HG02970 (cell line): ENCODE data around the gene TBC1D3B.
"Not testable (repeated sequence)": the region's sequence is repeated elsewhere in the genome, so short reads cannot be mapped to it uniquely, and the experiment has no call there.

Source experiments
- ATAC-seq: cut with Tn5 transposase; IDR thresholded peaks from one replicate; pipeline ENCODE4 v1.9.1; 2021; ENCODE audit warnings: mild to moderate bottlenecking, moderate library complexity, moderate number of reproducible peaks; ENCODE audit not compliant: unreplicated experiment, low FRiP score

Gene TBC1D3B

DNA sequence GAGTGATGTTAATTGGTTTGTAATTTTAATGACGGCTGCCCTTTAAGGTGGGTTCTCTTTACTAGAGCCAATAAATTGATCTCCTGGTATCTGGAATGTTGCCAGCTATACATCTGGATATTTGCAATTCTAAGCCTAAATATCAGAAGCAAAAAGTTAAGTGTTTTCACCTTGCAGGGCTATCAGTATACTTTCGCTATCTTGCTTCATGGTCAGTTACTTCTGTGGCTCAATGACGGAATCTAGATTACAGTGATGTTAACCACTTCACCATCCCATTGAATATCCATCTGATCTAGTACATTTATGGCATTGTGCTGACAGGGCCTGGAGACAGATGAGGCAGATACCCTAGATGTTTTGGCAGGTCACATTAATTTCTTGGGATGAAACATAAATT lies 44.5 kb downstream of the TBC1D3B start:
- ATAC-seq = no peak

DNA sequence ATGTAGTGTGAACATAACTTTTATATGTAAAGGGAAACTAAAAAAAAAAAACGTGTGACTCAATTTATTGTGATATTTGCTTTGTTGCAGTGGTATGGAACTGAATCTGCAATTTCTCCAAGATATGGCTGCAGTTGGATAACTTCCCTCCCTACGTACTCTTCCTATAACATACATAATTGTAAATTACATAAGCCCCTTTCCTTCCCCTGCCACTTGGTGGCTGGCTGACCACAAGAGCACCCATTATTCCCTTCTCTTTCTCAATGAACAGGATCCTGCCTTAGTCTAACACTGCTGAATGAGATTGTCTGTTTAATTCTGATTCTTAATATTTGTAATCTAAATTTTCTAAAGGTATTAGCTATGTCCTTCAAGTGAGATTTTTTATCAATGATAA lies 45.0 kb downstream of the TBC1D3B start:
- ATAC-seq = no peak

DNA sequence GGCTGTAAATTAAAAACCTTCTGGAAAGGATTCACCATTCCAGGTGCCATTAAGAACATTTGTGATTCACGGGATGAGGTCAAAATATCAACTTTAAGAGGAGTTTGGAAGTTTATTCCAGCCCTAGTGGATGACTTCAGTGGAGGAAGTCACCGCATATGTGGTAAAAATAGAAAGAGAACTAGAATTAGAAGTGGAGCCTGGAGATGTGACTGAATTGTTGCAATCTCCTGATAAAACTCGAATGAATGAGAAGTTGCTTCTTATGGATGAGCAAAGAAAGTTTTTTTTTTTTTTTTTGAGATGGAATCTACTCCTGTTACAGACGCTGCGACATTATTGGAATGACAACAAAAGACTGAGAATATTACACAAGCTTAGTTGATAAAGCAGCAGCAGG lies 46.1 kb downstream of the TBC1D3B start:
- ATAC-seq = no peak

DNA sequence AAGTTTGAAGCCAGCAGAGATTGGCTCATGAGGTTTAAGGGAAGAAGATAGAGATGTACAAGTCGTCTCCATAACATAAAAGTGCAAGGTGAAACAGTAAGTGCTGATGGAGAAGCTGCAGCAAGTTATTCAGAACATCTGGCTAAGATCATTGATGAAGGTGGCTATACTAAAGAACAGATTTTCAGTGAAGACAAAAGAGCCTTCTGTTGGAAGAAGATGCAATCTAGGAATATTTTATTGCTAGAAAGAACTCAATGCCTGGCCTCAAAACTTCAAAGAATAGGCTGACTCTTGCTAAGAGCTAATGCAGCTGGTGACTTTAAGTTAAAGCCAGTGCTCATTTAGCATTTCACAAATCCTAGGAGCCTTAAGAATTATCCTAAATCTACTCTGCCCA lies 46.8 kb downstream of the TBC1D3B start:
- no peak for ATAC-seq

DNA sequence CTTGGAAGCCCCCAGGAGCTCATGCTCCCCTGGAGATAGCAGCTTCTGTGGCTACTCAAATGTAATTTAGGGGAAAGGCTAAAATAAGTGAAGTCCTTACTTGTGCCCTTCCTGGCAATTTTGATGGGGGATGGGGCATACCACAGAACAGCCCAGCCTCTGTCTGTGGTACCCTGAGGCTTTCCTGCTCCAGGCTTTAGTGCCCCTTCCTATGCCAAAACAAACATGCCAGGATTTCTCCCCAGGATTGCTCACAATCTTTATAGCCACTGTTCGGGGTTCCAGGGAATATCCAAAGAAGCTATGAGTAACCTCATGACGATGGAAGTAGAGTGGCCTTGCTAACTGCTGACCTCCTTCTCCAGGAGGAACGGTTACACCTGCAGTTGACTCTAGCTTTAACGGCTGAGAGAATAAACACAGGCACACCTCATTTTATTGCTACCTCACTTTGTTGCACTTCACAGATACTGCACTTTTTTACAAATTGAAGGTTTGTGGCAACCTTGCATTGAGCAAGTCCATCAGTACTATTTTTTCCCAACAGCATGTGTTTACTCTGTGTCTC lies 47.9 kb downstream of the TBC1D3B start:
- no peak for ATAC-seq

DNA sequence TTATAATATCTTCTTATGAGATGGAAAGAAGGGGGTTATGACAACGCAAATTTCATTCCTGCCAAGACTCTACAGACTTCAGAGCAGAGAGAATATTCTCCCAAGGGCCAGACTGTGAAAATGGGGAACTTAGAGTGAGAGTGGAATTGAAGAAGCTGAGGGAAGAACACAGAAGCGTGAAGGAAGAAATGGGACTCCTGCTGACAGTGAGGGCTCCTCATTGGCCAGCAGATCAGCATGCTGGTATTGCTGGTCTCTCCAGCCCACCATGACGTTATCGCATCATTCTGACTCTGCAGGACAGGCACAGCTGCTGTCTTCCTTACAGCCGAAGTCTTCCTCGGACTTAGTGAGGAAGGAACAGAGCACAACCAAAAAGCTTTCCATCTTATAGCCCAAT lies 48.5 kb downstream of the TBC1D3B start:
- ATAC-seq = no peak

DNA sequence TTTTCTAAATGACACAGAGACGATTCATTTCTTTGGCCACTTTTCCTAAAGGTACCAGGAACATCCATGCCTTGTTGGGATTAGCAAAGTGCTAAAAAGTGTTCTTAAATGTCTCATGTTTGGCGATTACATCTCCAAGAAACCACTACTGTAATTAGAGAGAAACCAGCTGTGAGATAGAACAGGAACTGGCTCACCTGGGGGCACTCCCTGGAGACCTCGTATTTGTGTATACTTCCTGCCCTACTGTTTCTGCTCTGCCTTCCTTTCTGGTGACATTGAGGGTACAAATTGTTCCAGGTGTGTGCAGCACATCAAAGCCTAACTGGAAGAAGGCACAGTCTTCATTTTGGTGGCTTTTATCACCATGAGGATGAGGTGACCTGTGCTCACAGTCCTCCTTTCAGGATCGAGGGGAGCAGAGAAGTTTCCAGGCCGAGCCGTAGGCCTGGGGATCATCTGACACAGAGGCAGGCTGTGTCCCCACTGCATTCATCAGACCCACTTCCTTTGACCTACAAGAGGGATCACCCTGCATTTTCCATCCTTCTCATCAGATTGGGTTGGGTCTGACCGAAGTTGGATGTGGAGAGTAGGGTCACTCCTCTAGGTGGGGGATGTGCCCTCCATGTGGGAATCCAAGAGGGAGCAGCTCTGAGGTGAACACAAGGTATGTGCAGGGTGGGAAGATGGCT lies 49.1 kb downstream of the TBC1D3B start:
- ATAC-seq = no peak

DNA sequence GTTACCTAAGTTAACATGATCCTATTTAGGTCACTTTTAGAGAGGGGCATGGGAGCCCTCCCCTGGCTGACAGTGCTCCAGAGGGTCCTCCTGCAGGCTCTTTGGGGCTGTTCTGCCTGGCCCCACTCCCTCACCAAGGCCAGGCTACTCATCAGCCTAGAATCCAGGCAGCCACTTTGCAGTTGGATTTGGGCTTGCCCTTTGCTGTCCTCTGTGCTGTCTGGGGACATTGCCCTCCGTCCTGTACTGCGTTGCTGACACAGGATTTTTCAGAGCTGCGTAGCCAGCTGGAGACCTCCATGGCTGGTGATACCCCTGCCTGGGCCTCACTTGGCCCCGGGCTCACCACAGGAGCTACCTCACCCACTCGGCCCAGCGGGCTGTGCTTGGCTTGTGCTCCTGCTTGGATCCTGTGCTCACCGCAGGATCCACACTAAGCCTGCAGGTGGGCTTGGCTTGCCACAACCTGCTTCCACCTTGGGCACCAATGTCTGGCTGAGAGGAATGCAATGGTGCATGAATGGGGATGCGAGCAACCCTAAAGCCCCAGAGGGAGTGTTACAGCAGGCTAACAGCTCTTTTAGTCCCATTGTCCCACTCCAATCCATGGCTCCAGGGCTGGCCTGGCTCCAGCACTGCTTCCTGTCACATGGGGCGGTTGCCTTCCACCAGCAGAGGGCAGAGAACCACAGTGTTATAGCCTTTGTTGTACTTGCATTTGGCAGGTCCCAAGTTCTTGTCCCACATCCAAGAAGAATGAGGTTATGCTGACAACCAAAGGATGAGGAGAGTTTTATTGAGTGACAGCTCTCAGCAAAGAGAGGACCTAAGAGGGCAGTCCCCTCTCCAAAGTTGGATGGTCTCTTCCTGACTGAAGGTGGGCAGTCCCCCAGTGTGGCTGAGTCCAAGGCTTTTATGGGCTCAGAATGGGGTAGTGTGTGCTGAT lies 51.3 kb downstream of the TBC1D3B start:
- ATAC-seq = no peak

DNA sequence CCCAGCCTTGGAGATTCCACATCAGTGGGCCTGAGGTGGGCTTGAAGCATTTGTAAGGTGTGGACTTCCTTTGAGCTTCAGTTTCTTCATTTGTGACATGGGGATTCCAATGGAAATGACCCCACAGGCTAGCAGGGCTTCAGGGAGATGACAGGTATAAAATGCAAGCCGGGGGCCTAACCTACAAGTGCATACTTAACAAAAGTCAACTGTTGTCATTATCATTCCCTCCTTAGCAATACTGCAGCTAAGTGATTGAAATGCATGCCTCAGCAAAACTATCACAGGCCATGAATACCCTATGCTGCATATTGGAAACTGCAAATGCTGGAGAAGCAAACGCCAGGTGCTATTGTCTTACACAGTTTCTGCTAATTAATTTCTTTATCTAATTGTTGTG lies 53.0 kb downstream of the TBC1D3B start:
- no peak for ATAC-seq

DNA sequence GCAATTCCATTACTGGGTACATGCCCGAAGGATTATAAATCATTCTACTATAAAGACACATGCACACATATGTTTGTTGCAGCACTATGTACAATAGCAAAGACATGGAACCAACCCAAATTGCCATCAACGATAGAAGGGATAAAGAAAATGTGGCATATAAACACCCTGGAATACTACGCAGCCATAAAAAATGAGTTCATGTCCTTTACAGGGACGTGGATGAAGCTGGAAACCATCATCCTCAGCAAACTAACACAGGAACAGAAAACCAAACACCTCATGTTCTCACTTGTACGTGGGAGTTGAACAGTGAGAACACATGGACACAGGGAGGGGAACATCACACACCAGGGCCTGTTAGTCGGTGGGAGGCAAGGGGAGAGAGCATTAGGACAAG lies 55.3 kb downstream of the TBC1D3B start:
- ATAC-seq = not testable (repeated sequence)

DNA sequence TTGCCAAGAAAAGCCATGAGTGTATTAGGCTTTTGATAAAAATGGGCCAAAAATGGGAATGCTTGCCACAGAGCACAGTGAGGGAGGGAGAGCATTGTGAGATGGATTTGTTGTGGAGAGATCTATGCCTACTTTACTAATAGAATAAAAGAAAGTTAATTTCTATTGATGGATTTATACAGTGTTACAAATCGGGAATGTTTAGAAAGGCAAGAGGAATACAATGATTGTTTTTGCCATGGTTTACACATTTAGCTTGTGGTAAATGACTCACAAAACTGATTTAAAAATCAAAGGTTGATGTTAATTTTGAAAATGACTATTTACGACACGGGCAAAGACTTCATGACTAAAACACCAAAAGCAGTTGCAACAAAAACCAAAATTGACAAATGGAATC lies 56.2 kb downstream of the TBC1D3B start:
- no peak for ATAC-seq

DNA sequence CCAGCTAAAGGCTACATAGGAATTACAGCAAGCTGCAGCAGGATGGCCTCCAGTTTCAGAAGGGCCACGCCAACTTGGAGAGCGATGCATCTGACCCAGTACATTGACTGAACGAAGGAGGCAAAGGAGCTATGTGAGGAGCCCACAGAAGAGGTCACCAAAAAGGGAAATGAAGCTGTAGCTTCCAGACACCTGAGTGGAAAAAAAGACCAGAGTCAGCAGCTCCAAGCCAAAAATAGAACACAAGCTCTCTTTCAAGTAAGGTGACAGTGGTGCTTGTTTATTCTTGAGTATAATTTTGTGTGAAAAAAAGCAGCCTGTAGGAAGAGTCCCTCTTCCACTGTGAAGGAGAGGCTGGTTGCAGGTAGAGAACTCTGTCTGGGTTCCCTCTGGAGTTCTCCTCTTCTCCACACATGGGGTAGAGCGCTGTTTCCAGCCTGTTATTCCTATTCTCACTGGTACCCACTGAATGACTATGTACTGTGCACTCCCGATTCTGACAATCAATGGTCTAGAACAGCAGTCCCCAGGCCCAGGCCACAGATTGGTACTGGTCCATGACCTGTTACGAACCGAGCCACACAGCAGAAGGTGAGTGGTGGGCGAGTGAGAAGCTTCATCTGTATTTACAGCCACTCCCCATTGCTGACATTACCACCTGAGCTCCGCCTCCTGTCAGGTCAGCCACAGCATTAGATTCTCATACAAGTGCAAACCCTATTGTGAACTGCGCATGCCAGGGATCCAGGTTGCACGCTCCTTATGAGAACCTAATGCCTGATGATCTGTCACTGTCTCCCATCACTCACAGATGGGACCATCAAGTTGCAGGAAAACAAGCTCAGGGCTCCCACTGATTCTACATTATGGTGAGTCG lies 57.7 kb downstream of the TBC1D3B start:
- no peak for ATAC-seq

DNA sequence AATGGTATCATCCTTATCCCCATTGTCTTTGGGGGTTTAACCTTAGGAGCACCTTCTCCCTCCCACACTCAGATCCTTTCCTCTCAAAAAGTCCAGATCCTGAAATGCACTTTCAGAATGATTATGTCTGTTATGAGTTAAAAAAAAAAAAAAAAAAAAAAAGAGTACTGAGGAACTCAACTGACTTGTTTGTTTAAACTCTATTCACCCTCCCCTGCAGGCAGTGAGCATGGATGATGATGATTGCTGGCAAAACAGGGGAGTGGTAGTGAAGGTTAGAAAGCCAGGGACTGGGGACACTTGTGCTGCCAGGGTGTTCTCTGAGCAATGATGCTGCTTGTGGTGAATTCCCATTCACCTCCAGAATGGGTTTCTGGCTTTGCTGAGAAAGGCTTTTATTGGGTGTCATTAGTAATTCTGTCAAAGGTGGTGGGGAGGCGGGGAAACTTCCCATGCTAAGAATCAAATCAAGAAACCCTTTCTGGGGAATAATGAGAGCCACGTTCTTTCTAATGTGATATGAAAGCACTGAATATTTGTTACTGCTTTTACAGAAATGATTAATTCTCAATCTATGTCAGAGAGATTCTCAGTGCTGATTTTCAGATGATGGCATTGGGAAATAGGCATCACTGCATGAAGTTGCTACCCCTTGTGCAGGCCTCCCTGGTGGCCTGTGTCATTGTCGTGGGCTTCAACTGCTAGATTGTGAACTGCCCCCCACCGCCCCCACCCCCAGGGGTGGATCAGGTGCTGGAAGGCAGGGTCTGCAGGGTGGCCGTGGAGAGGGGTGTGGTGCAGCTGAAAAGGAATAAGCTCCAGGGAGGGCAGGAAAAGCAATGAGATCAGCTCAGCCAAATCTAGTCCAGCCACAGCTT lies 58.7 kb downstream of the TBC1D3B start:
- no peak for ATAC-seq
